Thoracic aorta (tissue), 2 donors: Measurements from ENCODE around the gene CPXM2. TPM values are rescaled to one million over a fixed set of nuclear protein-coding genes. Genes with fewer than 3 reads are reported as not detected.
A peak's percentile ranks its signal among the peaks of the same experiment; 100 is the strongest.

Experiments used
- ATAC-seq: fragments of 150-250 bp; one replicate; pipeline ENCODE4 v1.8.0; 2017; ENCODE audit warnings: low read depth; ENCODE audit not compliant: insufficient number of reproducible peaks, low FRiP score
- DNase-seq: peaks from one replicate; pipeline ENCODE4 v3.0.0-alpha.2; 2020; ENCODE audit warnings: low spot score
- H3K27ac ChIP-seq, 2 donors: fragments of 200-600 bp; sonication (generic); 1 replicate in 1 of 2; 2 replicates in 1 of 2; pipeline ENCODE4 v1.5.1; 2016; ENCODE audit warnings: mild to moderate bottlenecking in 2 of 2, moderate library complexity in 2 of 2
- H3K27me3 ChIP-seq: fragments of 200-600 bp; sonication (generic); replicated peaks from 2 replicates; pipeline ENCODE4 v1.6.0; 2016; ENCODE audit warnings: mild to moderate bottlenecking; ENCODE audit not compliant: insufficient read depth
- H3K36me3 ChIP-seq: fragments of 200-600 bp; sonication (generic); one replicate; pipeline ENCODE4 v1.5.1; 2016
- H3K4me1 ChIP-seq, 2 donors: fragments of 200-600 bp; sonication (generic); 1 replicate in 1 of 2; 2 replicates in 1 of 2; pipeline versions ENCODE4 v1.5.1 to v1.6.0; 2016; ENCODE audit warnings: low read depth in 2 of 2, mild to moderate bottlenecking in 1 of 2; ENCODE audit not compliant: control insufficient read depth in 1 of 2
- H3K4me3 ChIP-seq: fragments of 200-600 bp; sonication (generic); 2 replicates; pipeline ENCODE4 v1.5.1; 2016; ENCODE audit warnings: mild to moderate bottlenecking
- H3K9me3 ChIP-seq: fragments of 200-600 bp; sonication (generic); 2 replicates; pipeline ENCODE4 v1.5.1; 2016
- CTCF ChIP-seq: fragments of 200-600 bp; sonication (generic); IDR thresholded peaks from one replicate; pipeline ENCODE4 v1.5.1; 2019; ENCODE audit warnings: antibody characterized with exemption
- total RNA-seq, 2 donors: library from RNA; depleted of rRNA; stranded (reverse); fragments of >200 nt; gene quantifications; one replicate each; pipeline versions ENCODE4 v1.1.0 to v1.2.3, GENCODE V29; 2016

The CPXM2 gene
- total RNA-seq, 2 donors from 2014 or later = 275 to 348 TPM

- H3K9me3 ChIP-seq = no peaks in the 10 kb centered on the region
- no peak for TF ChIP-seq CTCF
- H3K27ac ChIP-seq = peak overlapping the region in 1 of 2 donors; percentile 49
- DNase-seq (no peak), ATAC-seq (no peak)
- H3K4me3 ChIP-seq = no peak overlapping the region
- H3K27me3 ChIP-seq = no peaks in the 10 kb centered on the region
- peaks cover 11% of the 10 kb centered on the region for H3K36me3 ChIP-seq
- peaks cover 26 to 67% of the 10 kb centered on the region in 2 donors for H3K4me1 ChIP-seq
These were observed 12.8 kb downstream of the CPXM2 start for GRCh38 chr10:123878666-123879303.

GRCh38 chr10:123870260-123870659, 21.3 kb downstream of the CPXM2 start:
- no peak for TF ChIP-seq CTCF
- H3K4me1 ChIP-seq = peaks cover 17 to 63% of the 10 kb centered on the region in 2 donors
- H3K36me3 ChIP-seq = no peaks in the 10 kb centered on the region
- peaks cover 6% of the 10 kb centered on the region for H3K9me3 ChIP-seq
- H3K27ac ChIP-seq = no peak overlapping the region
- DNase-seq (no peak), ATAC-seq (no peak)
- no peak overlapping the region for H3K4me3 ChIP-seq
- H3K27me3 ChIP-seq = no peaks in the 10 kb centered on the region

- H3K4me3 ChIP-seq = no peak overlapping the region
- ATAC-seq (no peak), DNase-seq (no peak)
- peaks cover 6% of the 10 kb centered on the region for H3K9me3 ChIP-seq
- TF ChIP-seq CTCF = no peak
- peaks cover 26 to 69% of the 10 kb centered on the region in 2 donors for H3K4me1 ChIP-seq
- no peaks in the 10 kb centered on the region for H3K36me3 ChIP-seq
- no peaks in the 10 kb centered on the region for H3K27me3 ChIP-seq
- peak overlapping the region in 1 of 2 donors; percentile 51 for H3K27ac ChIP-seq
These were observed 22.6 kb downstream of the CPXM2 start for GRCh38 chr10:123869020-123869414.

GRCh38 chr10:123868038-123869019, 23.3 kb downstream of the CPXM2 start:
- no peaks in the 10 kb centered on the region for H3K36me3 ChIP-seq
- no peak overlapping the region for H3K4me3 ChIP-seq
- no peak for TF ChIP-seq CTCF
- no peak for ATAC-seq
- peaks cover 32 to 76% of the 10 kb centered on the region in 2 donors for H3K4me1 ChIP-seq
- H3K27me3 ChIP-seq = no peaks in the 10 kb centered on the region
- DNase-seq = no peak
- peak overlapping the region; percentile 48 to 51 for H3K27ac ChIP-seq
- H3K9me3 ChIP-seq = peaks cover 5% of the 10 kb centered on the region

- Histone ChIP-seq H3K9me3 (no peaks in the 10 kb centered on the region), H3K27me3 (no peaks in the 10 kb centered on the region), H3K4me1 (peaks cover 42 to 89% of the 10 kb centered on the region in 2 donors), H3K36me3 (peaks cover 14% of the 10 kb centered on the region), H3K4me3 (no peak overlapping the region), H3K27ac (peak overlapping the region; percentile 95 to 96)
- DNase-seq (no peak), ATAC-seq (no peak)
- no peak for TF ChIP-seq CTCF
These were observed 25.7 kb downstream of the CPXM2 start for GRCh38 chr10:123865880-123866279.
